ENCODE results near the gene SRGAP3.

Gene SRGAP3

DNA sequence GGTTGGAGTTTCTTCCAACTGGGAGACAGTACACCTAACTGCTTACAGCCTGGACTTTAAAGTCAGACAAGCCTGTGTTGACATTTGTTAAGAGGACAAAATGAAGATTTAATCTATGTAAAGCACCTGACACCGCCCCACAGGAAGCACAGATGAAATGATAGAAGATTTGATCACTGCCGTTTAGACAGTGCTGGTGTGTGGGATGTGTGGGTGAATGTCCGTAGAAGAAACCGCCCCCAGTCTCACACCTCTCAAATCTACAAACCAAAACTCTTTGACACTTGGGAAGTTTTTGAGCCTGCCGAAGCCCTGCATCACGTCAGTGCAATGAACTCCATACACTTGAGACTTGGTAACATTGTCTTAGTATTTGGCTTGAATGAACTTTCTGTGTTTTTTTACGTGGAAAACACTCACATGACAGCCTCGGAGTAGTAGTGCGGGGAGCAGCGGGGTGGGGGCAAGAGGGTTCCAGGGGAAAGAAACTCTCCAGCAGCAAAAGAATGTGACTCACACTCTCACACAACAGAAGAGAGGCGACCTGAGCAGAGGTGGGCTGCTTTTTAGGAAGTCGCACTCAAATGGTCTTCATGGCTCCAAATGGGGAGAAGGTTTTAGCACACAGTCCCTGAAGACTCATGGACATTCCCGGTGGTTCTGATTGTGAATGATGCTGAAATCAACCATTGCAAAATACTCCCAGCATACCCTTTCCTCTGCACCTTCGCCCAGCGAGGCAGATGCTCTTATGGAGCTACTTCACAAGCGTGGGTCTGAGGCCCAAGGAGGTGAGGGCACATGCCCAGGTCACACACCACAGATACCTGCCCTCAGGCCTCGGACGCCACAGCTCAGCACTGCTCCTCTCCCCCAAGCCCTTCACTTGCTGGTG, 79.2 kb downstream of the SRGAP3 start:
- Histone ChIP-seq H3K27ac (ENCODE audit: low read depth, low read length) (no peak overlapping the region), H3K9ac (ENCODE audit: low read length in 5 of 5) (no peak overlapping the region), H3K27me3 (ENCODE audit: control insufficient read depth in 5 of 5, insufficient read depth in 4 of 5, low read length in 5 of 5) (no peaks in the 10 kb centered on the region), H3K9me3 (ENCODE audit: control insufficient read depth in 5 of 5, low read length in 5 of 5) (peaks cover 0 to 9% (median 0%) of the 10 kb centered on the region in 5 donors), H3K4me3 (ENCODE audit: low read depth in 1 of 5, low read length in 5 of 5) (no peak overlapping the region), H3K4me1 (ENCODE audit: control insufficient read depth in 5 of 5, insufficient read depth in 5 of 5, low read length in 5 of 5) (peaks cover 0 to 7% (median 0%) of the 10 kb centered on the region in 5 donors), H3K36me3 (ENCODE audit: control insufficient read depth in 5 of 5, insufficient read depth in 5 of 5, low read length in 5 of 5) (no peaks in the 10 kb centered on the region)

DNA sequence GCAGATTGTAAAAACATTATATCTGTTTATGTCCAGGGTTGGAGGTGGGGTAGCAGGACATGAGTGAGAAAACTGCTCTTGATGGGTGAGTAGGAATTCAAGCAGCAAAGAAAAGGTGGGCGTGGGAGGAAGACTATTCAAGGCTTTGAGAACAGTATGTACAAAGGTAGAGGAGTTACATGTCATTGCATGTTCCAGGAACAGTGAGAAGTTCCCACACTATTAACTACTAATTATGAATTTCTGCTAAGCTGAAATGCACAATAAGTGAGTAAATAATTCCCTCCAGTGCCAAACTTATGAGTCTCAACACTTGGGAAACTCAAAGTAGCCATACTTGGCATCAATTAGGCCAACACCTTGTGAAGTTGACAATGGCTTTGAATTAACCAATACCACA, 80.1 kb downstream of the SRGAP3 start:
- H3K9me3 ChIP-seq (ENCODE audit: control insufficient read depth in 5 of 5, low read length in 5 of 5), result peaks cover 0 to 9% (median 0%) of the 10 kb centered on the region in 5 donors
- no peak overlapping the region for H3K4me3 ChIP-seq (ENCODE audit: low read depth in 1 of 5, low read length in 5 of 5)
- no peaks in the 10 kb centered on the region for H3K36me3 ChIP-seq (ENCODE audit: control insufficient read depth in 5 of 5, insufficient read depth in 5 of 5, low read length in 5 of 5)
- peaks cover 0 to 7% (median 0%) of the 10 kb centered on the region in 5 donors for H3K4me1 ChIP-seq (ENCODE audit: control insufficient read depth in 5 of 5, insufficient read depth in 5 of 5, low read length in 5 of 5)
- H3K27ac ChIP-seq (ENCODE audit: low read depth, low read length), result no peak overlapping the region
- H3K27me3 ChIP-seq (ENCODE audit: control insufficient read depth in 5 of 5, insufficient read depth in 4 of 5, low read length in 5 of 5), result no peaks in the 10 kb centered on the region
- H3K9ac ChIP-seq (ENCODE audit: low read length in 5 of 5), result no peak overlapping the region

DNA sequence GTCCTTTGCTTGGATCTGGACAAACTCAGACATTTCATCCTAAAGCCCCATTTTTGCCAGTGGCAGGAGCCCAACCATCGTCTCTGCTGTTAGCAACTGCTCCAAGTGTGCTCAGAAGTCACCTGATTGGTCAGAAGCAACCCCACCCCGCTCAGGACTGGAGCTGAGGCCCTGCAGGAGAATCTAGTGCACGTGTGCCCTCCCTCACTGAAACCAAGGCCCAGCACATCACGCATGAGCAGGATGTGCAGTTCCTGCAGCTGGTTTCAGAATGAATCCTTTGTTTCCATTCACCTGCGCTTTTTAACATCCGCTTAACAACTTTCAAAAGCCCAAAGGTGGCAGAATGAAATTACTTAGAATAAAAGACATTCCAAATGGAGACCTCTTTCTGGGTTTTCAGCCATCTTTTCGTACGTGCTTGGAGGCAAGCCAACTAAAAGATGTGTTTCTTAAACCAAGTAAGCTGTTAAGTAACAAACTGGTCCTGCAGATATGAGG, 81.2 kb downstream of the SRGAP3 start:
- Histone ChIP-seq H3K27ac (ENCODE audit: low read depth, low read length) (no peak overlapping the region), H3K4me3 (ENCODE audit: low read depth in 1 of 5, low read length in 5 of 5) (no peak overlapping the region), H3K36me3 (ENCODE audit: control insufficient read depth in 5 of 5, insufficient read depth in 5 of 5, low read length in 5 of 5) (no peaks in the 10 kb centered on the region), H3K9me3 (ENCODE audit: control insufficient read depth in 5 of 5, low read length in 5 of 5) (peaks cover 0 to 9% (median 0%) of the 10 kb centered on the region in 5 donors), H3K9ac (ENCODE audit: low read length in 5 of 5) (no peak overlapping the region), H3K4me1 (ENCODE audit: control insufficient read depth in 5 of 5, insufficient read depth in 5 of 5, low read length in 5 of 5) (peaks cover 0 to 7% (median 0%) of the 10 kb centered on the region in 5 donors), H3K27me3 (ENCODE audit: control insufficient read depth in 5 of 5, insufficient read depth in 4 of 5, low read length in 5 of 5) (no peaks in the 10 kb centered on the region)

DNA sequence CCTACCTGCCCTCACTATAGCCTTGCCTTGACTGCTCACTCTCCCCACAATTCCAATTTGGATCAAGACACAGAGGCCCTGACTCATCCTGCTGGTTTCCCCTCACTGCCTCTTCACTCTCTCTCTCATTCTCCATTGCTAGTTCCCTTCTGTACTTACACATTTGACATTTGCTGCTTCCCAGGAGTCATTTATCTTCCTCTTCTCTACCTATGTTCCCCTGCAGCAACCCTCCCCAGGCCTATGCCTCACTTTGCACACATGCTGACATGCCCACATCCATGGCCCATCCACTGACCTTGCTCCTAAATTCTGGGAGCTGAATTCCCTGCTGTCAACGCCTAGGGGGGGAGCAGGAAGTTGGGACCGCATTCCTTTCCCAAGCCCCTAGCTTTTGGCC, 82.2 kb downstream of the SRGAP3 start:
- Histone ChIP-seq H3K27ac (ENCODE audit: low read depth, low read length) (no peak overlapping the region), H3K9me3 (ENCODE audit: control insufficient read depth in 5 of 5, low read length in 5 of 5) (peaks cover 0 to 9% (median 0%) of the 10 kb centered on the region in 5 donors), H3K27me3 (ENCODE audit: control insufficient read depth in 5 of 5, insufficient read depth in 4 of 5, low read length in 5 of 5) (no peaks in the 10 kb centered on the region), H3K36me3 (ENCODE audit: control insufficient read depth in 5 of 5, insufficient read depth in 5 of 5, low read length in 5 of 5) (no peaks in the 10 kb centered on the region), H3K4me3 (ENCODE audit: low read depth in 1 of 5, low read length in 5 of 5) (no peak overlapping the region), H3K4me1 (ENCODE audit: control insufficient read depth in 5 of 5, insufficient read depth in 5 of 5, low read length in 5 of 5) (no peaks in the 10 kb centered on the region), H3K9ac (ENCODE audit: low read length in 5 of 5) (no peak overlapping the region)

DNA sequence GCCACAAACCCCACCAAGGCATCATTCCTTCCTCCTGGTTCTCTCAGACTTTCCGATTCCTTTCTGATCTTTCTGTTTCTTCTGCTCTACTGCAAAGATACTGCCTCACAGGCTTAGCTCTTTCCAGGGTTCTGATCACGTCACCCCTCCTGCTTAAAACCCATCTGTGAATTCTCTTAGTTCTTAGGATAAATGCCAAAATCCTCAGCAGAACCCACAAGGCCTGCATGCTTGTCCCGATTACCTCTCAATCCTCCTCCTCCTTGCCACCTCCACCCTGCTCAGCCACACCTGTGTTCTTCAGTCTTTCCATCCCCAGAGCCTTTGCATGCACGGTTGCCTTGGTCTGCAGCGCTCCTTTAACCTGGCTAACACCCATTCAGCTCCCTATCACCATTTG, 84.0 kb downstream of the SRGAP3 start:
- Histone ChIP-seq H3K9ac (ENCODE audit: low read length in 5 of 5) (no peak overlapping the region), H3K27ac (ENCODE audit: low read depth, low read length) (no peak overlapping the region), H3K4me1 (ENCODE audit: control insufficient read depth in 5 of 5, insufficient read depth in 5 of 5, low read length in 5 of 5) (no peaks in the 10 kb centered on the region), H3K27me3 (ENCODE audit: control insufficient read depth in 5 of 5, insufficient read depth in 4 of 5, low read length in 5 of 5) (no peaks in the 10 kb centered on the region), H3K4me3 (ENCODE audit: low read depth in 1 of 5, low read length in 5 of 5) (no peak overlapping the region), H3K36me3 (ENCODE audit: control insufficient read depth in 5 of 5, insufficient read depth in 5 of 5, low read length in 5 of 5) (no peaks in the 10 kb centered on the region), H3K9me3 (ENCODE audit: control insufficient read depth in 5 of 5, low read length in 5 of 5) (peaks cover 0 to 9% (median 0%) of the 10 kb centered on the region in 5 donors)

DNA sequence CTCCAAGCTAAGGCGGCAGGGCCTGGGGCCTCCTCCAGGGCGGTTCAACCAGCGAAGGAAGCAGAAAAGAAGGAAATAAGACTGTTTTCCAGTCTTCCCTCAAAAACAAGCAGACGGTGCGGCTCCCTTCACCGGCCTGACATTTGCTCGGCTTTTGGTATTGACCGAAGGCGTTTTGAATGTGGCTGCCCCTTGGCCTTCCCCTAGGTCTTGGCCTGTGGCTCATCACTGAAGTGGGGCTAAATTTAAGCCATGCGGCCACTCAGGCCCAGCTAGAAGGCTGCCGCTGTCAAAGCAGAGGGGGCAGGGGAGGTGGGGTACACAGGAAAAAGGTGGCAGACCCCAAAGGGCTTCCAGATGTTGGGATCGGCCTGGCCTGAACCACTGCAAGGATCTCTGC, 86.2 kb downstream of the SRGAP3 start:
- no peaks in the 10 kb centered on the region for H3K36me3 ChIP-seq (ENCODE audit: control insufficient read depth in 5 of 5, insufficient read depth in 5 of 5, low read length in 5 of 5)
- H3K4me1 ChIP-seq (ENCODE audit: control insufficient read depth in 5 of 5, insufficient read depth in 5 of 5, low read length in 5 of 5), result no peaks in the 10 kb centered on the region
- H3K27ac ChIP-seq (ENCODE audit: low read depth, low read length), result no peak overlapping the region
- H3K9ac ChIP-seq (ENCODE audit: low read length in 5 of 5), result no peak overlapping the region
- H3K27me3 ChIP-seq (ENCODE audit: control insufficient read depth in 5 of 5, insufficient read depth in 4 of 5, low read length in 5 of 5), result no peaks in the 10 kb centered on the region
- peaks cover 0 to 9% (median 0%) of the 10 kb centered on the region in 5 donors for H3K9me3 ChIP-seq (ENCODE audit: control insufficient read depth in 5 of 5, low read length in 5 of 5)
- H3K4me3 ChIP-seq (ENCODE audit: low read depth in 1 of 5, low read length in 5 of 5), result no peak overlapping the region

DNA sequence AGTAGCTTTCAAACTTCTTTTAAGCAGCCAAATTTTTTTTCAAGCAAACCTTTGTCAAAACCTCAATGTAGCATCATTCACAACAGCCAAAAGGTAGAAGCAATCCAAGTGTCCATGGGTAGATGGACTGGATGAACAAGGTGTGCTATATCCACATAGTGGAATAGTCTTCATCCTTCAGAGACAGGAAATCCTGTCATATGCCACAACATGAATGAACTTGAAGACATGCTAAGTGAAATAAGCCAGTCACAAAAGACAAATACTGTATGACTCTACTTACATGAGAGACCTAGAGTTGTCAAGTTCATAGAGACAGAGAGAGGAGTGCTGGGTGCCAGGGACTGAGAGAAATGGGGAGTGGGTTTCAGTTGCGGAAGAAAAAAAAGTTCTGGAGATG, 87.6 kb downstream of the SRGAP3 start:
- Histone ChIP-seq H3K27ac (ENCODE audit: low read depth, low read length) (no peak overlapping the region), H3K36me3 (ENCODE audit: control insufficient read depth in 5 of 5, insufficient read depth in 5 of 5, low read length in 5 of 5) (no peaks in the 10 kb centered on the region), H3K4me3 (ENCODE audit: low read depth in 1 of 5, low read length in 5 of 5) (no peak overlapping the region), H3K9ac (ENCODE audit: low read length in 5 of 5) (no peak overlapping the region), H3K27me3 (ENCODE audit: control insufficient read depth in 5 of 5, insufficient read depth in 4 of 5, low read length in 5 of 5) (no peaks in the 10 kb centered on the region), H3K9me3 (ENCODE audit: control insufficient read depth in 5 of 5, low read length in 5 of 5) (peaks cover 0 to 5% (median 0%) of the 10 kb centered on the region in 5 donors), H3K4me1 (ENCODE audit: control insufficient read depth in 5 of 5, insufficient read depth in 5 of 5, low read length in 5 of 5) (no peaks in the 10 kb centered on the region)

DNA sequence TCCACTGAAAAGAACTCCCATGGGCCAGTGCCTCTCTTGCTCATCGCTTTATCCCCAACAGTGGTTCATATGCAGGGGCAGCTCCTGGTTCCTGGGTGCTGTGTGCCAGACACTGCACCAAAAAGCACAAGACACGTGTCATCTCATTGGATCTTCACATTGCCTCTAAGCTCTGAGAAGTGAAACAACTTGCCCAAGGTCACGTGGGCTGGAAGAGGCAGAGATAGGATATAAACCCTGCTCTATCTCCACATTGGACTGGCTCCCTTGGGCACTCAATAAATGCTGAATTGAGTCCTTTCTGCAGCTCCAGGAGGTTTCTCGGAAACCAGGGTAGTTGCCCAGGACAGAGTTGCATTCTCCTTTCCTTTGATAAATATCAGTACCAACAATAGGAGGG, 88.1 kb downstream of the SRGAP3 start:
- Histone ChIP-seq H3K27me3 (ENCODE audit: control insufficient read depth in 5 of 5, insufficient read depth in 4 of 5, low read length in 5 of 5) (no peaks in the 10 kb centered on the region), H3K9ac (ENCODE audit: low read length in 5 of 5) (no peak overlapping the region), H3K4me1 (ENCODE audit: control insufficient read depth in 5 of 5, insufficient read depth in 5 of 5, low read length in 5 of 5) (no peaks in the 10 kb centered on the region), H3K27ac (ENCODE audit: low read depth, low read length) (no peak overlapping the region), H3K36me3 (ENCODE audit: control insufficient read depth in 5 of 5, insufficient read depth in 5 of 5, low read length in 5 of 5) (no peaks in the 10 kb centered on the region), H3K4me3 (ENCODE audit: low read depth in 1 of 5, low read length in 5 of 5) (no peak overlapping the region), H3K9me3 (ENCODE audit: control insufficient read depth in 5 of 5, low read length in 5 of 5) (peaks cover 0 to 1% (median 0%) of the 10 kb centered on the region in 5 donors)

DNA sequence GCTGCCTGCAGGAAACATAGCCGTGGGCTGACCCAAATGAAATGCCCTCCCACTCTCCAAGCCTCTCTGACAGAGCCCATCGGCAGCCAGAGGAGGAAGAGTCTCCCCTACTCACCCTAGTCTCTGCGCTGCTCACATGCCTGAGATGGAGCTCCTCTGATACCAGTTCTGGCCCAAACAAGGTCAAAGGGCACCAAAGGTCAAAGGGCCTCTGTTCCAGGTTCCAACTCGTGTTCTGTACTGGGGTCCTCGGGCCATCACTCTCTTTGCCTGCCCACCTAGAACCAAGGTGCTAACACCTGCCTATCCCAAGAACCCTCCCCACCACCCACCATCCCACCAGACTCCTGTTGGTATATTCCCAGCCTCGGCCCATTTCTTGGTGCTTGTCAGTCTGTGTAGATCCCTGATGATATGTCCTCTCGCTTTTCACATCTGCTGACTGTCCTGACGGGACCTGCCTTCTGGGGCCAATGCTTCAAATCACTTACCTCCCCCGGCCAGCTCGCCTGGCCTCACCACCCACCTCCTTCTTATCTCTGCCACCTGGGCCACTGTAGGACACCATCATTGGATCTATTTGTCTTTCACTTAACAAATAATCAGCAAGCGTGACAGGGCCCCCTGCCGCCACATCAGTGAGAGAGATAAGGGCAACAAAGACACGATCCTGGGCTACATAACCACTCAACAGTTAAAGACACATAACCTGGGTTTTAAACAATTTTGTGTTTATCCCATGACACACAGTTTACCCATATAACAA, 90.4 kb downstream of the SRGAP3 start:
- no peak overlapping the region for H3K27ac ChIP-seq (ENCODE audit: low read depth, low read length)
- H3K4me3 ChIP-seq (ENCODE audit: low read depth in 1 of 5, low read length in 5 of 5), result no peak overlapping the region
- H3K4me1 ChIP-seq (ENCODE audit: control insufficient read depth in 5 of 5, insufficient read depth in 5 of 5, low read length in 5 of 5), result peaks cover 0 to under 1% (median under 1%) of the 10 kb centered on the region in 5 donors
- no peaks in the 10 kb centered on the region for H3K27me3 ChIP-seq (ENCODE audit: control insufficient read depth in 5 of 5, insufficient read depth in 4 of 5, low read length in 5 of 5)
- H3K9me3 ChIP-seq (ENCODE audit: control insufficient read depth in 5 of 5, low read length in 5 of 5), result no peaks in the 10 kb centered on the region
- H3K9ac ChIP-seq (ENCODE audit: low read length in 5 of 5), result no peak overlapping the region
- H3K36me3 ChIP-seq (ENCODE audit: control insufficient read depth in 5 of 5, insufficient read depth in 5 of 5, low read length in 5 of 5), result no peaks in the 10 kb centered on the region
